HepG2 (cell line): Measurements from ENCODE around the gene TNRC18. TPM values are rescaled to one million over a fixed set of nuclear protein-coding genes. Genes with fewer than 3 reads are reported as not detected.

Experiments used
- CBX2 ChIP-seq, 2 experiments: fragments of 200-600 bp in 1 of 2; sonication (generic); formaldehyde crosslinking in 1 of 2; IDR thresholded peaks; 2 replicates each; pipeline versions ENCODE4 v1.7.0 to v1.8.1; 2018 to 2022; ENCODE audit warnings: low read depth in 2 of 2, low read length in 1 of 2, mild to moderate bottlenecking in 1 of 2, missing genetic modification reagents in 1 of 2
- HOMEZ ChIP-seq: IDR thresholded peaks from 2 replicates; pipeline ENCODE4 v1.6.1; 2016; ENCODE audit warnings: low read depth
- MED13 ChIP-seq: sonication (generic); formaldehyde crosslinking; IDR thresholded peaks from 2 replicates; pipeline ENCODE4 v1.5.0; 2020; ENCODE audit warnings: missing genetic modification reagents
- PHF21A ChIP-seq: sonication (generic); formaldehyde crosslinking; IDR thresholded peaks from 2 replicates; pipeline ENCODE4 v1.5.0; 2020; ENCODE audit warnings: mild to moderate bottlenecking, missing genetic modification reagents
- TP53 ChIP-seq: sonication (generic); formaldehyde crosslinking; conservative IDR thresholded peaks from 2 replicates; pipeline ENCODE4 v1.4.0; 2020; ENCODE audit warnings: missing genetic modification reagents
- ZBTB44 ChIP-seq: sonication (generic); formaldehyde crosslinking; IDR thresholded peaks from 2 replicates; pipeline ENCODE4 v1.4.0; 2020; ENCODE audit warnings: missing genetic modification reagents
- ZNF678 ChIP-seq: sonication (generic); formaldehyde crosslinking; IDR thresholded peaks from 2 replicates; pipeline ENCODE4 v1.4.0; 2020; ENCODE audit warnings: mild to moderate bottlenecking, missing genetic modification reagents
- ZNF772 ChIP-seq: sonication (generic); formaldehyde crosslinking; IDR thresholded peaks from 2 replicates; pipeline ENCODE4 v1.5.0; 2020; ENCODE audit warnings: mild to moderate bottlenecking, missing genetic modification reagents
- polyA plus RNA-seq, 8 experiments: library from polyadenylated mRNA; depleted of rRNA in 3 of 8; stranded (reverse) in 7 of 8; unstranded in 1 of 8; fragments of >200 nt; fragmentation: Illumina TruSeq in 4 of 8; extraction: Trizol in 4 of 8; gene quantifications; 2 replicates each; pipeline versions ENCODE4 v1.2.1 to v1.2.3, GENCODE V29; 2011 to 2016; ENCODE audit warnings: low read depth in 4 of 8, missing spikeins in 1 of 8, mixed read lengths in 1 of 8; ENCODE audit not compliant: insufficient read depth in 1 of 8
- total RNA-seq, 5 experiments: library from RNA; depleted of rRNA; stranded (reverse); fragments of >200 nt; fragmentation: Illumina TruSeq; extraction: Trizol; gene quantifications; 2 replicates each; pipeline ENCODE4 v1.2.3, GENCODE V29; 2016; ENCODE audit warnings: low read depth in 1 of 5
- TF ChIP-seq, protein P1 (sequence below): sonication (generic); formaldehyde crosslinking; conservative IDR thresholded peaks from 2 replicates; pipeline ENCODE4 v1.8.0; 2022; ENCODE audit warnings: mild to moderate bottlenecking, moderate library complexity, missing genetic modification reagents
- TF ChIP-seq, protein P2 (sequence below): sonication (generic); formaldehyde crosslinking; conservative IDR thresholded peaks from 2 replicates; pipeline ENCODE4 v1.8.1; 2023; ENCODE audit warnings: missing genetic modification reagents
- TF ChIP-seq, protein P3 (sequence below): sonication (generic); formaldehyde crosslinking; IDR thresholded peaks from 2 replicates; pipeline ENCODE4 v1.4.0; 2020; ENCODE audit warnings: missing genetic modification reagents, borderline replicate concordance

The TNRC18 gene
- total and polyA plus RNA-seq, 2 of the 13 experiments (the other 11 are each of a cell fraction or from before 2014, with no cell fraction given), result 11.7 to 17.4 TPM

- TF ChIP-seq ZBTB44 (CRISPR knock-in tag) (no peak), TP53 (no peak), MED13 (CRISPR knock-in tag) (0 out of 2 replicates have a peak, but pooled peaks have one; percentile 29), CBX2 (IDR thresholded peaks at IDR 0.05; ENCODE audit: low read depth, low read length) (no peak), CBX2 (CRISPR knock-in tag; IDR thresholded peaks at IDR 0.05; ENCODE audit: low read depth) (no peak), PHF21A (CRISPR knock-in tag) (peak; percentile 56), HOMEZ (CRISPR knock-in tag) (no peak), ZNF772 (CRISPR knock-in tag) (peak; percentile 83; the same call in 1 of the 2 replicates), ZNF678 (no peak)
- TF ChIP-seq, protein P1, sequence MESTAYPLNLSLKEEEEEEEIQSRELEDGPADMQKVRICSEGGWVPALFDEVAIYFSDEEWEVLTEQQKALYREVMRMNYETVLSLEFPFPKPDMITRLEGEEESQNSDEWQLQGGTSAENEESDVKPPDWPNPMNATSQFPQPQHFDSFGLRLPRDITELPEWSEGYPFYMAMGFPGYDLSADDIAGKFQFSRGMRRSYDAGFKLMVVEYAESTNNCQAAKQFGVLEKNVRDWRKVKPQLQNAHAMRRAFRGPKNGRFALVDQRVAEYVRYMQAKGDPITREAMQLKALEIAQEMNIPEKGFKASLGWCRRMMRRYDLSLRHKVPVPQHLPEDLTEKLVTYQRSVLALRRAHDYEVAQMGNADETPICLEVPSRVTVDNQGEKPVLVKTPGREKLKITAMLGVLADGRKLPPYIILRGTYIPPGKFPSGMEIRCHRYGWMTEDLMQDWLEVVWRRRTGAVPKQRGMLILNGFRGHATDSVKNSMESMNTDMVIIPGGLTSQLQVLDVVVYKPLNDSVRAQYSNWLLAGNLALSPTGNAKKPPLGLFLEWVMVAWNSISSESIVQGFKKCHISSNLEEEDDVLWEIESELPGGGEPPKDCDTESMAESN (CRISPR knock-in tag), result no peak
- TF ChIP-seq, protein P2, sequence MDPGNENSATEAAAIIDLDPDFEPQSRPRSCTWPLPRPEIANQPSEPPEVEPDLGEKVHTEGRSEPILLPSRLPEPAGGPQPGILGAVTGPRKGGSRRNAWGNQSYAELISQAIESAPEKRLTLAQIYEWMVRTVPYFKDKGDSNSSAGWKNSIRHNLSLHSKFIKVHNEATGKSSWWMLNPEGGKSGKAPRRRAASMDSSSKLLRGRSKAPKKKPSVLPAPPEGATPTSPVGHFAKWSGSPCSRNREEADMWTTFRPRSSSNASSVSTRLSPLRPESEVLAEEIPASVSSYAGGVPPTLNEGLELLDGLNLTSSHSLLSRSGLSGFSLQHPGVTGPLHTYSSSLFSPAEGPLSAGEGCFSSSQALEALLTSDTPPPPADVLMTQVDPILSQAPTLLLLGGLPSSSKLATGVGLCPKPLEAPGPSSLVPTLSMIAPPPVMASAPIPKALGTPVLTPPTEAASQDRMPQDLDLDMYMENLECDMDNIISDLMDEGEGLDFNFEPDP (CRISPR knock-in tag), result 0 out of 2 replicates have a peak, but pooled peaks have one; percentile 87
- TF ChIP-seq, protein P3, sequence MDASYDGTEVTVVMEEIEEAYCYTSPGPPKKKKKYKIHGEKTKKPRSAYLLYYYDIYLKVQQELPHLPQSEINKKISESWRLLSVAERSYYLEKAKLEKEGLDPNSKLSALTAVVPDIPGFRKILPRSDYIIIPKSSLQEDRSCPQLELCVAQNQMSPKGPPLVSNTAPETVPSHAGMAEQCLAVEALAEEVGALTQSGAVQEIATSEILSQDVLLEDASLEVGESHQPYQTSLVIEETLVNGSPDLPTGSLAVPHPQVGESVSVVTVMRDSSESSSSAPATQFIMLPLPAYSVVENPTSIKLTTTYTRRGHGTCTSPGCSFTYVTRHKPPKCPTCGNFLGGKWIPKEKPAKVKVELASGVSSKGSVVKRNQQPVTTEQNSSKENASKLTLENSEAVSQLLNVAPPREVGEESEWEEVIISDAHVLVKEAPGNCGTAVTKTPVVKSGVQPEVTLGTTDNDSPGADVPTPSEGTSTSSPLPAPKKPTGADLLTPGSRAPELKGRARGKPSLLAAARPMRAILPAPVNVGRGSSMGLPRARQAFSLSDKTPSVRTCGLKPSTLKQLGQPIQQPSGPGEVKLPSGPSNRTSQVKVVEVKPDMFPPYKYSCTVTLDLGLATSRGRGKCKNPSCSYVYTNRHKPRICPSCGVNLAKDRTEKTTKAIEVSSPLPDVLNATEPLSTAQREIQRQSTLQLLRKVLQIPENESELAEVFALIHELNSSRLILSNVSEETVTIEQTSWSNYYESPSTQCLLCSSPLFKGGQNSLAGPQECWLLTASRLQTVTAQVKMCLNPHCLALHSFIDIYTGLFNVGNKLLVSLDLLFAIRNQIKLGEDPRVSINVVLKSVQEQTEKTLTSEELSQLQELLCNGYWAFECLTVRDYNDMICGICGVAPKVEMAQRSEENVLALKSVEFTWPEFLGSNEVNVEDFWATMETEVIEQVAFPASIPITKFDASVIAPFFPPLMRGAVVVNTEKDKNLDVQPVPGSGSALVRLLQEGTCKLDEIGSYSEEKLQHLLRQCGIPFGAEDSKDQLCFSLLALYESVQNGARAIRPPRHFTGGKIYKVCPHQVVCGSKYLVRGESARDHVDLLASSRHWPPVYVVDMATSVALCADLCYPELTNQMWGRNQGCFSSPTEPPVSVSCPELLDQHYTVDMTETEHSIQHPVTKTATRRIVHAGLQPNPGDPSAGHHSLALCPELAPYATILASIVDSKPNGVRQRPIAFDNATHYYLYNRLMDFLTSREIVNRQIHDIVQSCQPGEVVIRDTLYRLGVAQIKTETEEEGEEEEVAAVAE (CRISPR knock-in tag), result no peak
These were observed 2.0 kb upstream of the TNRC18 start (continued) for GRCh38 chr7:5425507-5426225.
